Bone marrow (tissue), 2 donors: ENCODE results near the gene MUC16.

Experiments used
- DNase-seq, 2 donors: peaks; one replicate each; lab custom pipeline; 2025; lab: John Stamatoyannopoulos, UW

MUC16 gene

DNA sequence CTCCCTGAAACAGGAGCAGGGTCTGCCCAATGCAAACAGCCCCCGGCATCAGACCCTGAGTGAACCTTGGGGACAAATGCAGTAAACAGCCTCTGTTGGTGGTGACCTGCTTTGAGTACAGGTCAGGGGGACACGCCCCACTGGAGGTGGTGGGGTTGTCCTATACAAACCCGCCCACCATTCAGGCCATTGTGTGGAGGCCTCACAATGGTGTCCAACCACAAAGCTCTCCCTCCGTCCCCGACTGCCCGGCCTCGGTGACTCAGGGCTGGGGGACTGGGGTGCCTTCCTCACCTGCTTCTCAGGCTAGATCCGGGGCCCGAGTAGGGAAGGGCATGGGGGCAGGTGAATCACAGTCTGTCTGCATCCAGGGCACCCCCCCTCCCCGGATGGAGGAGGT is 1.5 kb downstream of the MUC16 start:
- no peak for DNase-seq

DNA sequence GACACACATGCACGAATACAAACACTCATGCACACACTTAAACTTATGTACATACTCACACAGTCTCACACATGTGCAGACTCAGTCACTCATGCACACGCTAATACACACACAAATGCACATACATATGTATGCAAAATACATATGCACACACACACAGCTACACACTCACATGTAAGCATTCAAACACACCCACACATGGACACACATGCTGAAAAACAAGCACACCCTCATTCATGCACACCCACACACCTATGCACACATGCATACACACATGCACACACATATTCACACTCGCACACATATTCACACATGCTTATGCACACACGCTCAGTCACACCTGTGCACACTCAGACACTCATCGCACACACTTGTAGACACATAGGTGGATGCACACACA is 9.3 kb downstream of the MUC16 start:
- DNase-seq, result no peak

DNA sequence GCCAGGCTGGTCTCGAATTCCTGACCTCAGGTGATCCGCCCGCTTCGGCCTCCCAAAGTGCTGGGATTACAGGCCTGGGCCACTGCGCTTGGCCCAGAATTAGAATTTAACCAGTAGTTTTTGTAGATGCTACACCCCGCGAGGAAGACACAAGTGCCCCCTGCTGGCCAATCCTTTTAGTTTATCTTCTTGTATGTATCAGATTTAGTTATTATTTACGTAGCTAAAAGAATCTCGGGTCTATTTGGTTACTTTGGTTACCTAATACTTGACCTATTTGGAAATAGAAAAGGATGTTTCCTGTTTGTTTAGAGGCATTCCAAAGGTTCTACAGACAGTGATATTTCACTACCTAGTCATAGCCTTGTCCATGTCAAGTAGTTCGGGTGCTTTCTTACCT is 22.0 kb downstream of the MUC16 start:
- DNase-seq, result no peak

DNA sequence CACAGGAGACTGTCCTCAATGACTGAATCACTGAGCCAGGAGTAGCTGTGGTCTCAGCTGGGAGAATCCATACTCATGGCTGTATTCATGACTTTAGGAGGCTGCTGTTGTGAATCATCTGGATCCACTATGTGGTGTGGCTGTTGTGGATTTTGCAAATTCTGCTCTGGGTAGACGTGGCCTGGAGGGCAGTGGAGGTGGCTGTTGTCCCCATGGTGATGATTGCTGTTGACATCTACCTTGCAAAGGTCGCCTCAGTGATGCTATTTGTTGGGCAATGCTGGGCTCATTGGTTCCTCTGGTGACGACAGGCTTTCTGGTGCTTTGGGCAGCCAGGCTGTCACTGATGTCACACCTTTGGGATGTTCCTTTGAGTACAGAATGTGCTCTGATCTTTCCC is 23.9 kb downstream of the MUC16 start:
- no peak for DNase-seq

DNA sequence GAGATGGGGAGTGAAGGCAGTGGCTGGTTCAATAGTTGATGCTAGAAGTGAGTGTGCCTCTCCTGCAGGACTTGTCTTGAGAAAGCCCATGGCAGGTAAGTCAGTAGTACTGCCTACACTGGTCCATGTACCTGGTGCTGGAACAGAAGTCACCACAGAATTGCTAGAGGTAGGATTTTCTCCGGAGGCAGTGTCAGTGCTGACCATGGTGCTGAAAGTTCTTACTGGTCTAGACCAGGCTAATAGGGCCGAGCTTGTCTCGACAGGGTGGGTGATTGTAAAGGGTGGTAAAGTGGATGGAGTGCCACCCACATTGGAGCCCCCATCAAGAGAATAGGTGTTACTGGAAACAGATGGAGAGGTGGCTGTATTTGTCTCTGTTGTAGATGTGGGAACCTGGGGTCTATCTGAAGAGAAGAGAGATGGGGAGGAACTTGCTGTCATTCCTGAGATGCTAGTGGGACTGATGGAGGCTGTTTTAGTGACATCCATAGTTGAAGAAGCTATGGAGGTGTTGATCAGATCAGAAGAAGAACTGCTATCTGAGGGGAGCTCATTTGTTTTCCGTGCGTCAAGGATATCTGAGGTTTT is 36.6 kb downstream of the MUC16 start:
- no peak for DNase-seq

DNA sequence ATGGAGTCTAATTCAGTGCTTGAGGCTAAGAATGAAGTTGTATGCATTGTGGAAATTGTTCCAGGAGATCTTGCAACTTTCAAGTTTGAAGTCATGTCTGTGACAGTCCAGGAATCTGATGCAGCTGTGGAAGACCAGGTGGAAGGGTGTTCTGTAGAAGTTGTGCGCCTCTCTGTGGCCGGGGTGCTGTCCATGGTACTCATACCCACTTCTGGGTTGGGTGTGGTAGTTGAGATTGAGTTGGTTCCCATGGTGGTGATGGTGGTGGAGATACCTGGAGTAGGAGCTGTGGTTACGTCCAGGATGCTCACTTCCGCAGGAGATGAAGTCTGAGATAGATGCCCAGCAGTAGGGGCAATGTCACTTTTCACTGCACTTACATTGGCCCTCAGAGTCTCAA is 44.3 kb downstream of the MUC16 start:
- no peak for DNase-seq
